GM21367 (cell line): ENCODE results near the gene CMC2.

Experiments used
- ATAC-seq: cut with Tn5 transposase; IDR thresholded peaks from one replicate; pipeline ENCODE4 v1.9.1; 2021; ENCODE audit not compliant: unreplicated experiment

CMC2 gene

GRCh38 chr16:80938004-80938878 lies 68.4 kb downstream of the CMC2 start:
- ATAC-seq: no peak

GRCh38 chr16:80936410-80936809 lies 70.3 kb downstream of the CMC2 start:
- ATAC-seq: no peak

DNA sequence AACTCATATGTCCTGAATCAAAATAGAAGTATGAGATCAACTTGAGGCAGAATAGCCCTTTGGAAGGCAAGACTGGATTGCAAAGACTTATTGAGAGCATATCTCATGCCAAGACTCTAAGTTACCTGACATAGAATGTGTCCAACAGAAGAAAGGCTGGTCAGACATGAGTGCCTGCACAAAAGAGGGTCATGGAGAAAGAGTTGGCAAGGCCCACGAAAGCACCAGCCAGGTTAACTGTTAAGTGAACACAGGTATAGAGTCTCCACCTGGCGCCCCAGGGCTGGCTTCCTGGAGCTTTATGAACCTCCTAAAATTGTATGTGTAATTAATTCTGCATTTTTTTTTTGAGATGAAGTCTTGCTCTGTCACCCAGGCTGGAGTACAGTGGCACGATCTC lies 71.0 kb downstream of the CMC2 start:
- ATAC-seq: no peak

DNA sequence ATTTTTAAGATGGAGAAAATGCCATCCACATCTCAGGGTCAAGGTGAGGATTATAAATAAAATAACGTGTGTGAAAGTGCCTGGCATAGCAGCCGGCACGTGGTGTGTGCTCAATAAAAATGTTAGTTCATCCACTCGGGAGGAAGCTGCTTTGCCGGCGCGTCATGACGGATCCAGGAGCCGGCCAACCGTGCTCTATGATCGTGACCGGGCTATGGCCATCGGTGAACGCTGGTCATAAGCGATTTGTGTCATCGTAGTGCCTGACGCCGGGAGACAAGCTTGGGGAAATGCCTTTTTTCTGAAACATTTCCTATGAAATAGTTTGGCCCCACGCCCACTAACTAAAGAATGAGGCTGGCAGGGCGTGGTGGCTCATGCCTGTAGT lies 74.0 kb downstream of the CMC2 start:
- no peak for ATAC-seq

- ATAC-seq: no peak
Measured at GRCh38 chr16:80931801-80932707, 74.6 kb downstream of the CMC2 start.

- no peak for ATAC-seq
Measured at GRCh38 chr16:80924372-80924978, 82.2 kb downstream of the CMC2 start.

- ATAC-seq: no peak
Measured at GRCh38 chr16:80923356-80923755, 83.3 kb downstream of the CMC2 start.
